ENCODE data around the gene LDLRAD4.
"Not testable (repeated sequence)": the region's sequence is repeated elsewhere in the genome, so short reads cannot be mapped to it uniquely, and the experiment has no call there.

DNA sequence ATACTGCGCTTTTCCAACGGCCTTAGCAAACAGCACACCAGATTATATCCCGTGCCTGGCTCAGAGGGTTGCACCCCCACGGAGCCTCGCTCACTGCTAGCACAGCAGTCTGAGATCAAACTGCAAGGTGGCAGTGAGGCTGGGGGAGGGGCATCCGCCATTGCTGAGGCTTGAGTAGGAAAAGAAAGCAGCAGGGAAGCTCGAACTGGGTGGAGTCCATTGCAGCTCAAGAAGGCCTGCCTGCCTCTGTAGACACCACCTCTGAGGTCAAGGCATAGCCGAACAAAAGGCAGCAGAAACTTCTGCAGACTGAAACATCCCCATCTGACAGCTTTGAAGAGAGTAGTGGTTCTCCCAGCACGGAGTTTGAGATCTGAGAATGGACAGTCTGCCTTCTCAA is 471.5 kb downstream of the LDLRAD4 start:
- TF ChIP-seq, protein P1, sequence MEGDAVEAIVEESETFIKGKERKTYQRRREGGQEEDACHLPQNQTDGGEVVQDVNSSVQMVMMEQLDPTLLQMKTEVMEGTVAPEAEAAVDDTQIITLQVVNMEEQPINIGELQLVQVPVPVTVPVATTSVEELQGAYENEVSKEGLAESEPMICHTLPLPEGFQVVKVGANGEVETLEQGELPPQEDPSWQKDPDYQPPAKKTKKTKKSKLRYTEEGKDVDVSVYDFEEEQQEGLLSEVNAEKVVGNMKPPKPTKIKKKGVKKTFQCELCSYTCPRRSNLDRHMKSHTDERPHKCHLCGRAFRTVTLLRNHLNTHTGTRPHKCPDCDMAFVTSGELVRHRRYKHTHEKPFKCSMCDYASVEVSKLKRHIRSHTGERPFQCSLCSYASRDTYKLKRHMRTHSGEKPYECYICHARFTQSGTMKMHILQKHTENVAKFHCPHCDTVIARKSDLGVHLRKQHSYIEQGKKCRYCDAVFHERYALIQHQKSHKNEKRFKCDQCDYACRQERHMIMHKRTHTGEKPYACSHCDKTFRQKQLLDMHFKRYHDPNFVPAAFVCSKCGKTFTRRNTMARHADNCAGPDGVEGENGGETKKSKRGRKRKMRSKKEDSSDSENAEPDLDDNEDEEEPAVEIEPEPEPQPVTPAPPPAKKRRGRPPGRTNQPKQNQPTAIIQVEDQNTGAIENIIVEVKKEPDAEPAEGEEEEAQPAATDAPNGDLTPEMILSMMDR (conservative IDR thresholded peaks at IDR 0.05; ENCODE audit: low read depth in 2 of 2), result not testable (repeated sequence)
- TF ChIP-seq JUNB (IDR thresholded peaks at IDR 0.05; ENCODE audit: unreplicated experiment); POLR2AphosphoS5 (IDR thresholded peaks at IDR 0.05; ENCODE audit: low read depth); NANOG (IDR thresholded peaks at IDR 0.05; ENCODE audit: borderline replicate concordance): not testable (repeated sequence)

Measured in GM23338 (cell line).